Myocyte (in vitro differentiated cells): Measurements from ENCODE around the gene PLAAT5. TPM values are rescaled to one million over a fixed set of nuclear protein-coding genes. Genes with fewer than 3 reads are reported as not detected.

Experiments
- DNase-seq: peaks from one replicate; pipeline ENCODE4 v3.0.0-alpha.2; 2012; ENCODE audit warnings: low read depth
- total RNA-seq: library from RNA; depleted of rRNA; stranded (reverse); fragments of >200 nt; gene quantifications from 2 replicates; pipeline ENCODE4 v1.2.3, GENCODE V29; 2014

Gene PLAAT5
- total RNA-seq, 1 donor from 2014 or later, result 2.8 TPM

- DNase-seq, result no peak
Measured at GRCh38 chr11:63512816-63513215, 21.8 kb upstream of the PLAAT5 start.

GRCh38 chr11:63511048-63511748 lies 20.2 kb upstream of the PLAAT5 start:
- DNase-seq, result peak; percentile 56

GRCh38 chr11:63510360-63511047 lies 19.5 kb upstream of the PLAAT5 start:
- peak; percentile 96 for DNase-seq

- DNase-seq, result no peak
Measured at GRCh38 chr11:63508745-63509144, 17.8 kb upstream of the PLAAT5 start.

- peak; percentile 86 for DNase-seq
Measured at GRCh38 chr11:63508009-63508408, 17.0 kb upstream of the PLAAT5 start.

GRCh38 chr11:63507511-63507910 lies 16.5 kb upstream of the PLAAT5 start:
- no peak for DNase-seq

GRCh38 chr11:63506876-63507275 lies 15.9 kb upstream of the PLAAT5 start:
- DNase-seq, result no peak

GRCh38 chr11:63505857-63506528 lies 15.0 kb upstream of the PLAAT5 start, which contains the start of gene LGALS12:
LGALS12 (plus strand) TSS chr11:63506084; CDS start chr11:63506459, 375 bp downstream.
- no peak for DNase-seq

- DNase-seq, result no peak
Measured at GRCh38 chr11:63504933-63505586, 14.1 kb upstream of the PLAAT5 start.

GRCh38 chr11:63504054-63504453 lies 13.1 kb upstream of the PLAAT5 start:
- DNase-seq, result no peak

GRCh38 chr11:63503492-63503891 lies 12.5 kb upstream of the PLAAT5 start:
- DNase-seq, result no peak

- no peak for DNase-seq
Measured at GRCh38 chr11:63502252-63502820, 11.4 kb upstream of the PLAAT5 start.

- DNase-seq, result no peak
Measured at GRCh38 chr11:63501236-63501635, 10.3 kb upstream of the PLAAT5 start.

GRCh38 chr11:63499874-63500273 lies 8.9 kb upstream of the PLAAT5 start:
- DNase-seq, result no peak

GRCh38 chr11:63494975-63495374 lies 4.0 kb upstream of the PLAAT5 start:
- peak; percentile 69 for DNase-seq

GRCh38 chr11:63493127-63493526 lies 2.2 kb upstream of the PLAAT5 start:
- no peak for DNase-seq

- no peak for DNase-seq
Measured at GRCh38 chr11:63492441-63492840, 1.5 kb upstream of the PLAAT5 start.

- DNase-seq, result no peak
Measured at GRCh38 chr11:63491636-63492372, 837 bp upstream of the PLAAT5 start.

- no peak for DNase-seq
Measured at GRCh38 chr11:63491240-63491587, 247 bp upstream of the PLAAT5 start.

GRCh38 chr11:63489879-63490278 lies 1.1 kb downstream of the PLAAT5 start:
- peak; percentile 97 for DNase-seq

- DNase-seq, result peak; percentile 46
Measured at GRCh38 chr11:63488789-63489188, 2.2 kb downstream of the PLAAT5 start.
